ENCODE data around the gene IGSF3.
"Not testable (repeated sequence)": the region's sequence is repeated elsewhere in the genome, so short reads cannot be mapped to it uniquely, and the experiment has no call there.

DNA sequence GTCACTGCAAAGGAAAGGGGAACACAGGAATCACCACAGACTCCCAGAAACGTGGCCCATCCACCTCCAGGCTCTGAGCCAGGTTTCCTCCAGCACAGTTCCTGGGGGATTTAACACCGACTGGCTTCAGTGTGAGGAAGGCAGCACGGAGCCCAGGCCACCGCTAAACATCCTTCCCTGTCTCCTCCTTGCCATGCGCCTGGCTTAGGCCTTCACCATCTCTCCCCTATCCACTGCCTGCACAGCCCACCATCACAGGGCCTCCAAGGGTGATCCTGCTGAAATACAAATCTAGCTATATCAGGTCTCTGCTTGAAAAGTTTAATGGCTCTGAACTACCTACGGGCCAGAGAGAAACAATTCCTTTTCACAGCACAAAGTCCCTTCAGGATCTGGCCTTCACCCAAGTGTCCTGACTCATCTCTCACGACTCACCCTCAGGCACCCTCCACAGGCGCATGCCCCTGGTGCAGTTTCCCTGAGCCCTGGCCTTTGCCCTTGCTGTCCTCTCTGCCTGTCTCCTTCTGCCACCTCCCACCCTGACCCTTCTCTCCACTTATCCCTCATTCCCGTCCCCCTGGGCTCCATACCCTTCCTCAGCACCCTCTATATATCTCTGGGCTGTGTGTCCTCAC is 78.3 kb downstream of the IGSF3 start:
- not testable (repeated sequence) for TF ChIP-seq POLR2AphosphoS5, POLR2A (IDR thresholded peaks at IDR 0.05)
